Measurements from ENCODE around the gene E2F1.

The E2F1 gene

GRCh38 chr20:33687370-33687915 lies 1.3 kb upstream of the E2F1 start:
- peak; percentile 21 for DNase-seq

DNA sequence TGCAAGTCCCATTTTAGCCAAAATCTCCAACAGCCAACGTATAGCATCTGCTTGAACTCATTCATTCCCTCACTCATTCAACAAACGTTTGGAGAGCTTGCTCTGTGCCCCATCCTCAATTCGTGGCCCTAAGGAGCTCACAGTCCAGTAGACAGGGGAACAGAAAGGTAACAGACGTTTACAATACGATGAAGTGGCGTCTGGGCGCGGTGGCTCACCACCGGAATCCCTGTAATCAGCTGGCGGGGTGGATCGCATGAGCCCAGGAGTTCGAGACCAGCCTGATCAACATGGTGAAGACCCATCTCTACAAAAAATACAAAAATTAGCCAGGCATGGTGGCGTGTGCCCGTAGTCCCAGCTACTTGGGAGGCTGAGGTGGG lies 790 bp upstream of the E2F1 start:
- DNase-seq, result no peak

DNA sequence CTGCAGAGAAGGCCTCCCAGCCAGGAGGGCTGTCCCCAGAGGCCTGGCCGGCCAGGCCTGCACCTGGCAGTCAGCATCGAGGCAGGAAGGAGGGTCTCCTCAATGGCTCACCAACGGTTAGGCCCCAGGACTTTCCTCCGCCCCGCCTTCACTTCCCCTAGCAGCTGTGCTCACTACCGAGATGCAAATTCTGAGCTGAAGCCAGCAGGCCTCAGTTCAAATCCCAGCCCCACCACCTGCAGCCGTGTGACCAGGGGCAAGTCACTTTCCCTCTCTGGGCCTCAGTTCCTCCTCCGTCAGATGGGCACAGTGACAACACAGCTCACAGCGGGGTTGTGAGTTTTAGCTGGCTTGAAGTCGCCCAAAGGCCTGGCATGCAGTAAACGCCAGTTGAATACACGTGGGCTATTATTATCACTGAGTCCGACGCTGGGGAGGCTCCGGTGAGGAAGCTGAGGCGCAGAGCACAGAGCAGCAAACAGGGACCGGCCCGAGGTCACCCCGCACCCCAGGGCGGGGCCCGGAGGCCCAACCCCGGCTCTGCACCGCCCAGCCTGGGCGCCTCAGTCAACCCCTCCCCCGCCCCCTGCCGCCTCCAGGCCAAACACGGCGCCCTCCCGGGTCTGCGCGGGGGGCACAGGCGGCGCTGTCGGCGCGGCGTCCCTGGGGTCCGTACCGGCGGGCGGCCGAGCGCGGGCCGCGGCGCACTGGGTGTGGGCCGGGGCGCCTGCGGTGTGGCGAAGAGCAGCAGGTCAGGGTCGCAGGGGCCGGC lies 671 bp downstream of the E2F1 start:
- DNase-seq, result peak; percentile 32

GRCh38 chr20:33684533-33685327 lies 1.5 kb downstream of the E2F1 start:
- no peak for DNase-seq

- no peak for DNase-seq
Observed at GRCh38 chr20:33681728-33682353, 4.3 kb downstream of the E2F1 start.

DNA sequence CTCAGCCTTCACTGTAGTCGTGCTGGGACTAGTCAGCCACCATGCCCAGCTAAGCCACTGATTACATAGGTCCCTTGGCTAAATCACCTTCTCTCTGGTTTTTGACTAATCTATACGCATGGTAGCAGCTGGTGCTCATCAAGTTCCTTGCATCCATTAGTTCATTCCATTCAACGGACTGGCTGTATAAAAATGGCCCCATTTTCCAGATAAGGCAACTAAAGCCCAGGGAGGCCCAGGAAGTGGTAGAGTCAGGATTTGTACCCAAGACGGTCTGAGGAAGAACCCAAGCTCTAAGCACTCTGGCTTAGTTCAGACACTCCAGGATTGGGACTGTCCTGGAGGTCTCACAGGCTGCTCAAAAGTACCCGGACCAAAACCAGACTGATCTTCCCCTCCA lies 4.9 kb downstream of the E2F1 start:
- DNase-seq, result no peak

GRCh38 chr20:33680686-33681085 lies 5.5 kb downstream of the E2F1 start:
- no peak for DNase-seq

DNA sequence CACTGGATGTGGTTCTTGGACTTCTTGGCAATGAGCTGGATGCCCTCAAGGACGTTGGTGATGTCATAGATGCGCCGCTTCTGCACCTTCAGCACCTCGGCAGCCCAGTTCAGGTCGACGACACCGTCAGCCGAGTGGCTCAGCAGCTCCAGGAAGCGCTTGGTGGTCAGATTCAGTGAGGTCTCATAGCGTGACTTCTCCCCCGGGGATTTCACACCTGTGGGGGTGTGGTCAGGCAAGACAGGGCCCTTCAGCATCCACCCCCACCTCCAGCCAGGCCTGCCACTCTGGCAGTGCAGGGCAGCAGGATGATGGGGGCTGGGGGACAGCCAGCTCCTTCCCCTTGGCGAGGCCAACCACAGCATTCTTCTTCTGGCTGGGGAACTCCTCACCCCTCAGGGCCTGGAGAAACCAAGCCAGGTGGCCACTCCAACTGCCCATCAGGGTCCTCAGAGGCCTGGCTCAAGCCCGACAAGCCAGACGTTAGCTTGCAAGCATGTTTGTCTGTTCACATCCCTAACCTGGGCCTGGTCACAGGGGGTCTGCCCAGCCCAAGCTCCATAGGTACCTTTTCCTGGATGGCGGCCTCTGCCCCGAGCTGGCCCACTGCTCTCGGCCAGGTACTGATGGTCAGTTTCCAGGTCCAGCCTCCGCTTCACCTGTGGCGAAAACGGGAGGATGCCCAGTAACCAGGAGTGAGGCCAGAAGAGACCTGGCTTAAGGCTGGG lies 6.3 kb downstream of the E2F1 start:
- peak; percentile 73 for DNase-seq

- DNase-seq, result no peak
Observed at GRCh38 chr20:33677991-33678702, 8.0 kb downstream of the E2F1 start.

DNA sequence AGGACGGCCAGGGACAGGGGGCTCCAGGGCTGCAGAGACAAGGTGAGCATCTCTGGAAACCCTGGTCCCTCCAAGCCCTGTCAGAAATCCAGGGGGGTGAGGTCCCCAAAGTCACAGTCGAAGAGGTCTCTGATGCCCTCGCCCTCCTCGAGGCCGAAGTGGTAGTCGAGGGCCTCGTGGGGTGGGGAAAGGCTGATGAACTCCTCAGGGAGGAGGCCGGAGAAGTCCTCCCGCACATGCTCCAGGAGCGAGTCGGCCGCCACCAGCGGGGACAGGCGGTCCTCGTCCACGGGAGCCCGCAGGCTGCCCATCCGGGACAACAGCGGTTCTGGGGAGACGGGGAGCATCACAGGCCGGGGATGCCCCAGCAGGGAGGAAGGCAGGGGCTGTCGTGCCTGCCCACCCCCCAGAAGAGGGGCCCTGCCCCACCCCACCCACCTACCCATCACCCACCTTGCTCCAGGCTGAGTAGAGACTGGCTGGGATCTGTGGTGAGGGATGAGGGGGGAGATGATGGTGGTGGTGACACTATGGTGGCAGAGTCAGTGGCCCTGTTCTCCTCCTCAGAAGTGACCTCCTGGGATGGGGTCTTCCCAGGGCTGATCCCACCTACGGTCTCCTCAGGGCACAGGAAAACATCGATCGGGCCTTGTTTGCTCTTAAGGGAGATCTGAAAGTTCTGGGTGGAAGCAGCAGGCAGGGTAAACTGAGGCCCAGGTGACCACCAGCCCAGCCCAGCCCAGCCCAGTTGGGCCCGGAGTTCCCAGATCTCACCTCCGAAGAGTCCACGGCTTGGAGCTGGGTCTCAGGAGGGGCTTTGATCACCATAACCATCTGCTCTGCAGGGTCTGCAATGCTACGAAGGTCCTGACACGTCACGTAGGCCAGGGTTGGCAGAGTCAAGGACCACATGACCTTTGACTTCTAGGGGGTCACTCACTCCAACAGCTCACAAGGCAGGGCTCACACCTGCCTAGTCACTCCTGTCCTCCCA lies 9.2 kb downstream of the E2F1 start:
- no peak for DNase-seq

- DNase-seq, result no peak
Observed at GRCh38 chr20:33676121-33676520, 10.1 kb downstream of the E2F1 start.

DNA sequence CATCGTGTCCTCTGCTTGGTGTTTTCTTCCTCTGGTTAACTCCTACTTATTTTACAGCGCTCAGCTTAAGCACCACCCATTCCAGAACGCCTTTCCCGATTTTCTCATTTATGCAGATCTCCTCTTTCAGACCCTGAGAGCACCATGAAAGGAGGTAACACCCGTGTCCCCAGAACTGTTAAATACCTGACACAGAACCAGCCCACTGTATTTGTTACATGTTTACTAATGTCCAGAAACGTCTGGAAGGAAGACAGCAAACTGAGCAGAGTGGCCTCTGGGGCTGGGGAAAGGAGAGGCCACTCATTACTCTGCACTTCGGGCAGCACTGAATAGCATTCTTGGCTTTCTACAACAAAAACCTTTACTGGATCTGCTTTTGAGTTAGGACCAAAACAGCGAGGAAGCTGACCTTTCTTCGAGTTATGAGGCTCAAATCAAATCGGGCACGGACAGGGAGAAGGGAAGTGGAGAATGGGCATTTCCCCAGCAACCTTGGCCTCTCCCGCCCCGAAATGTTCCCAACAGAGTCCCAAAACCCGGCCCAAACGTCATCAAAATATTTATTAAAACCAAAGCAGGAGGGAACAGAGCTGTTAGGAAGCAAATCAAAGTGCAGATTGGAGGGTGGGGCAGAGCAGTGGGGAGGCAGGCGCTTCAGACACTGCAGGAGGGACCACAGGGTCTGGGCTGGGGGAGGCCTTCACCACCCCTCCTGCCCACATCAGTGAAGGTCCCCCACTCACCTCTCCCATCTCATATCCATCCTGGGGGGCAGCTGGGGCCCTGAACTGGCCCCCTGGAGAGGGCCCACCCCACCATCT lies 10.8 kb downstream of the E2F1 start:
- no peak for DNase-seq

DNA sequence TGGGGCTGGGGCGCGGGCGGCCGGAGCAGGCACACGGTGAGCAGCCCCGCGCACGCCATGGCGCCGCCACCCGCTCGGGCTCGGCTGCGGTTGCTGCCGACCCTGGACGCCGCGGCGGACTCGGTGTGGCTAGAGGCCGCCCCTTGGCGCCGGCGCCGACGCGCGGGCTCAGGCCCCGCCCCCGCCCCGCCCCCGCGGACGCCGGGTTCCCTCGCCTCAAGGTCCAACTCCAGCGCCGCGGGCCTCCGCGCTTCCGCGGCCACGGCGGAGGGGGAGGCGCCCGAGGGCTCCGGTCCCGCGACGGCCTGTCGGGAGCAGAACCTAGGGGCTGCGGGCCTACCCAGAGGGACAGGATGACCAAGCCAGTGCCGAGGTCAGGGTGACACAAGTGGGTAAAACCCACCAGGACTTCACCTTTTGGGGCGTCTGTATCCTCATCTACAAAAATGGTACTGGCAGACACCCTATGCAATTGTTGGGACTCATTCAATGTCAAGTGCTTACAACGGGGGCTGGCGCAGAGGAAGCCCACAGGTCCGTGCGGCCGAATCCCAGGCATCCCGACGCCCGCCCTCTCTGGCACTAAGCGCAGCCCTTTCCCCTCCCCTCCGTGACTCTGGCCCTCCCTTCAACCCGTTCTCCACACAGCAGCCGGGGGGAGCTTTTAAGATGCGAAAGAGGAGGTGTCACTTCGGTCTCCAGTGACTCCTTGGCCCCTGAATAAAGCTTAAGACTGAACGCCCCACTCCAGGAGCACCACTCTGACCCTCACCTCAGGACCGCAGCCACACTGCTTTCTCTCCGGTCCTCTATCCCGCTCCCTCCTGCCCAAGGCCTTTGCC lies 11.7 kb downstream of the E2F1 start, which contains the start of gene NECAB3:
NECAB3 (minus strand) TSS at position 135 of the 842 bp plus-strand sequence; CDS start at position 59, 76 bp downstream.
- peak; percentile 64 for DNase-seq

DNA sequence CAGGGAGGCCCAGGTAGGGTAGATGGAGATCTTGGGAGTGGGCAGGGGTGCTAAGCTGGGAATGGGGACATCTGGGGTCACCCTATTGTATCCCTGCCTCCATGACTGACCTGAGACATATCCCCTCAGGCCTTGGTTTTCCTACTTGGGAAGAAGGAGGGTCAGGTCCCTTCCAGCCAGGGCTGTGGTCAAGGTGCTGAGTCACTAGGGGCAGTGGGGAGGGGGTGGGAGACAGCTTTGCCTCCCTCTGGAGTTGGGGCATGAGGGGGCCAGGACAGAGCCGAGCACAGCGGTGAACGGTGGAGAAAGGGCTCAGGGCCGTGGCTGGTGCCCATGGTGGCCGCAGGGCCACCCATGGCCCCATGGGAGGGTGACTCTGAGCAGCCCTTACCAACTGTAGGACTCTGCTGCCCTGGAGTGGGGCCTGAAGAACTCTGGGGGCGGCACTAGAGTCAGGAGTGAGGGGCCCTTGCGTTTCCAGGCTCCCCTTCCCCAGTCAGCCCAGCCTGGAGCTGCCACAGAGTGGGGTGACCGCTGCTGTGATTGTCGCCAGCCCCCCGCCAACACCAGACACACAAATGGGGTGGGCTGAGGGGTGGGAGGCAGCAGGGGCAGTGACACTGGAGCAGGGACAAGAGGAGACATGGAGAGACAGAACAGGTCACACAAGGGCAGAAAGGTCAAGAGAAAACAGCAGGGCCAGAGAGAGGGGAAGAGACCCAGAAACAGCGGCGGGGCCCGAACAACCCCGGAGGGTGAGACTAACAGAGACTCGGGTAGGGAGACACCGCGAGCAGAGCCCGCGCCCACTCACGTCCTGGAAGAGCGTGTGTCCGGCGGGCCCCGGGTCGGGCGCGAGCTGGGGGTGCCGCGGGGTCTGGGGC lies 12.5 kb downstream of the E2F1 start:
- DNase-seq, result no peak

DNA sequence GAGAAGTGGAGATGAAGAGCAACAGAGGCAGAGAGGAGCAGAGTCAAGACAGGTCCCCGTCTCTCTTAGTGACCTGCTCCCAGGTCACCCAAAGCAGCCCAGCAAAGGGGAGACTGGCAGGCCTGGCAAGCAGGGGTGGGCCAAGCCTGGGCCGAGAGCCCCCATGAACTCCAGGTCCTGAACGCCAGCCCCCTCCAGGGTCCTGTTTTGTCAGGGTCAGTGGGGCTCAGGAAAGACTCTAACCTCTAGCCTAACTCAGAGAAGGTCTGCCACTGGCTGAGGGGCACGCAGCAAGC lies 13.1 kb downstream of the E2F1 start:
- DNase-seq, result no peak

GRCh38 chr20:33672426-33673113 lies 13.6 kb downstream of the E2F1 start:
- DNase-seq, result no peak

DNA sequence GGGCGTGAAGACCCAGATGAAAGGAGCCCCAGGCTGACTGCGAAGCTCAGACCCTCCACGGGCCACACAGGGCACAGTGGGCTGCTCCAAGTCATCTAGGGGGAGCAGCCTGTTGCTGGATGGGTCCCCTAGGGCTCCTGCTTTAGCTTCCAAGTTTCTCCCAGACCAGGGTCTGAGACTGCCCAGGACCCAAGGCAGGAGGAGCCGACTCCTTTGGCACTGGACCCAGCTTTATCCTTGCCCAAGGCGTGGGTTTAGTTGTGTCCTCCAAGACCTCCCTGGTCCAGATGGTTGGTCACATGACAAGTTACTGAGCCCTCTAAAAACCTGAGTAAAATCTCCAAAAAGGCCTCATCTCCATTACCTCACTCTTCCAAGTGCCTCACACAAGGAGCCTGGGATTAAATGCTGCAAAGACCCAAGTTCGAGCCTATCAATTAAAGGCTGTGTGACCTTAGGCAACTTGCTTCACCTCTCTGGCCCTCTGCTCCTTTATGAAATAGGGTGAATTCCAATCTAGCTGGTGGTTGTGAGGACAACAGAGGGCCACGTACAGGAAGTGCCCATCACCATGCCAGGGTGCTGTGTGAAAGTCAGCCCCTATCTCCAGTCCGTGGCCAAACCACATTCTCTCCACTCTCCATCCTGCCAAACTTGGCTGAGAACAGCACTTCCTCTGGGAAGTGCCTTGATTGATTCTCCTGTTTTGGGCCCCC lies 14.5 kb downstream of the E2F1 start:
- DNase-seq, result no peak

Data from CD4-positive, alpha-beta T cell treated with Interferon gamma for 1 hour (primary cell).